ENCODE data around the gene TIAM1. TPM values are rescaled to one million over a fixed set of nuclear protein-coding genes. Genes with fewer than 3 reads are reported as not detected.

Gene TIAM1
- total RNA-seq, 1 experiment from 2014 or later, result 28.7 TPM

DNA sequence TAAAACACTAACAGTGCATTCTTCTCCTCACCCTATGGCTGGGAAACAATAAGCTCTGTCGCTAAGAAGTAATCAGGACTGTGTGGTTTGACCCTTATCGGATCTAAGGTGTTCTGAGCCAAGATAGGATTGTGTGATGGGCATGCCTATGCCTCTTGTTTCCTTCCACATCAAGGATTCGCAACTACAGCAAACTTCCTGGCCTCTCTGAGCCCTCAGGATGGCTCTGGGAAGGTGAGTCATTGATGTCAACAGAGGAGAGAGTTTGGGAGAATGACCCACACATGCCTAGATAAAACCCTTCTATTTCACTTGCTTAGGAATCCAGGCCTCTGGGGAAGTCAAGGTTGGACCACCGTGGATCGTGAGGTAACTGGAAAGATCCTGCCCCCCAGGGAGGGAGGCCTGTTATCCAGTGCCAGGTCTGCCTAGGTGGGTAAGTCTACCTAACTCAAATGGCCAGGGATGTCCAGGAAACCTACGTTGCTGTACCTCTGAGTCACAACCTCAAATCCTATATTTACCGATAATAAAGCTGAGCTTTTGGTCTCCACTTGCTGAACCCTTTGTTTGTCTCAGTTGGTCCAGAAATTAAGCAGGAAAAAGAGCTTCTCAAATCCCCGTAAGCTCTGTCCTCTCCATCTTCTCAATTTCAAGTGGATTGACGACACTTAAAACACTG lies 27.4 kb downstream of the TIAM1 start:
- DNase-seq (ENCODE audit: low spot score) (no peak), ATAC-seq (no peak)
- POLR2A ChIA-PET, result no interaction called here
- no peak for TF ChIP-seq HMGA2 (CRISPR knock-in tag; IDR thresholded peaks at IDR 0.05)
- TF ChIP-seq, protein P1, sequence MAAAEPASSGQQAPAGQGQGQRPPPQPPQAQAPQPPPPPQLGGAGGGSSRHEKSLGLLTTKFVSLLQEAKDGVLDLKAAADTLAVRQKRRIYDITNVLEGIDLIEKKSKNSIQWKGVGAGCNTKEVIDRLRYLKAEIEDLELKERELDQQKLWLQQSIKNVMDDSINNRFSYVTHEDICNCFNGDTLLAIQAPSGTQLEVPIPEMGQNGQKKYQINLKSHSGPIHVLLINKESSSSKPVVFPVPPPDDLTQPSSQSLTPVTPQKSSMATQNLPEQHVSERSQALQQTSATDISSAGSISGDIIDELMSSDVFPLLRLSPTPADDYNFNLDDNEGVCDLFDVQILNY (CRISPR knock-in tag; IDR thresholded peaks at IDR 0.05), result no peak
- TF ChIP-seq, protein P2, sequence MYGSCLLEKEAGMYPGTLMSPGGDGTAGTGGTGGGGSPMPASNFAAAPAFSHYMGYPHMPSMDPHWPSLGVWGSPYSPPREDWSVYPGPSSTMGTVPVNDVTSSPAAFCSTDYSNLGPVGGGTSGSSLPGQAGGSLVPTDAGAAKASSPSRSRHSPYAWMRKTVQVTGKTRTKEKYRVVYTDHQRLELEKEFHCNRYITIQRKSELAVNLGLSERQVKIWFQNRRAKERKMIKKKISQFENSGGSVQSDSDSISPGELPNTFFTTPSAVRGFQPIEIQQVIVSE (CRISPR knock-in tag; IDR thresholded peaks at IDR 0.05; ENCODE audit: borderline replicate concordance), result no peak
- TF ChIP-seq FOXP1 (CRISPR knock-in tag; IDR thresholded peaks at IDR 0.05; ENCODE audit: borderline replicate concordance), result no peak
- TF ChIP-seq CREB1 (CRISPR knock-in tag; IDR thresholded peaks at IDR 0.05), result no peak
- TF ChIP-seq, protein P3, sequence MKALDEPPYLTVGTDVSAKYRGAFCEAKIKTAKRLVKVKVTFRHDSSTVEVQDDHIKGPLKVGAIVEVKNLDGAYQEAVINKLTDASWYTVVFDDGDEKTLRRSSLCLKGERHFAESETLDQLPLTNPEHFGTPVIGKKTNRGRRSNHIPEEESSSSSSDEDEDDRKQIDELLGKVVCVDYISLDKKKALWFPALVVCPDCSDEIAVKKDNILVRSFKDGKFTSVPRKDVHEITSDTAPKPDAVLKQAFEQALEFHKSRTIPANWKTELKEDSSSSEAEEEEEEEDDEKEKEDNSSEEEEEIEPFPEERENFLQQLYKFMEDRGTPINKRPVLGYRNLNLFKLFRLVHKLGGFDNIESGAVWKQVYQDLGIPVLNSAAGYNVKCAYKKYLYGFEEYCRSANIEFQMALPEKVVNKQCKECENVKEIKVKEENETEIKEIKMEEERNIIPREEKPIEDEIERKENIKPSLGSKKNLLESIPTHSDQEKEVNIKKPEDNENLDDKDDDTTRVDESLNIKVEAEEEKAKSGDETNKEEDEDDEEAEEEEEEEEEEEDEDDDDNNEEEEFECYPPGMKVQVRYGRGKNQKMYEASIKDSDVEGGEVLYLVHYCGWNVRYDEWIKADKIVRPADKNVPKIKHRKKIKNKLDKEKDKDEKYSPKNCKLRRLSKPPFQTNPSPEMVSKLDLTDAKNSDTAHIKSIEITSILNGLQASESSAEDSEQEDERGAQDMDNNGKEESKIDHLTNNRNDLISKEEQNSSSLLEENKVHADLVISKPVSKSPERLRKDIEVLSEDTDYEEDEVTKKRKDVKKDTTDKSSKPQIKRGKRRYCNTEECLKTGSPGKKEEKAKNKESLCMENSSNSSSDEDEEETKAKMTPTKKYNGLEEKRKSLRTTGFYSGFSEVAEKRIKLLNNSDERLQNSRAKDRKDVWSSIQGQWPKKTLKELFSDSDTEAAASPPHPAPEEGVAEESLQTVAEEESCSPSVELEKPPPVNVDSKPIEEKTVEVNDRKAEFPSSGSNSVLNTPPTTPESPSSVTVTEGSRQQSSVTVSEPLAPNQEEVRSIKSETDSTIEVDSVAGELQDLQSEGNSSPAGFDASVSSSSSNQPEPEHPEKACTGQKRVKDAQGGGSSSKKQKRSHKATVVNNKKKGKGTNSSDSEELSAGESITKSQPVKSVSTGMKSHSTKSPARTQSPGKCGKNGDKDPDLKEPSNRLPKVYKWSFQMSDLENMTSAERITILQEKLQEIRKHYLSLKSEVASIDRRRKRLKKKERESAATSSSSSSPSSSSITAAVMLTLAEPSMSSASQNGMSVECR (CRISPR knock-in tag; IDR thresholded peaks at IDR 0.05; ENCODE audit: borderline replicate concordance), result no peak
- TF ChIP-seq TEAD4 (CRISPR knock-in tag; IDR thresholded peaks at IDR 0.05), result no peak
- TF ChIP-seq ZNF219 (CRISPR knock-in tag; IDR thresholded peaks at IDR 0.05; ENCODE audit: borderline replicate concordance), result no peak
- no peak for TF ChIP-seq JAZF1 (CRISPR knock-in tag; IDR thresholded peaks at IDR 0.05)
- no peak for TF ChIP-seq MXD4 (CRISPR knock-in tag; IDR thresholded peaks at IDR 0.05; ENCODE audit: borderline replicate concordance)
- no peak for TF ChIP-seq ATF1 (CRISPR knock-in tag; IDR thresholded peaks at IDR 0.05)
- CTCF ChIA-PET, result interaction anchor here (0.8 kb wide), 1 partner anchor 118 kb away, joined by 4 read pairs; no protein-coding TSS in a partner anchor
- Mint-ChIP-seq H3K9me3 (no peaks in the 10 kb centered on the region), H3K27ac (peak overlapping the region; percentile 82; the same call in 1 of the 2 replicates), H3K27me3 (ENCODE audit: low read depth) (no peaks in the 10 kb centered on the region), H3K4me1 (peaks cover 15% of the 10 kb centered on the region), H3K4me3 (no peak overlapping the region), H3K36me3 (no peaks in the 10 kb centered on the region)

DNA sequence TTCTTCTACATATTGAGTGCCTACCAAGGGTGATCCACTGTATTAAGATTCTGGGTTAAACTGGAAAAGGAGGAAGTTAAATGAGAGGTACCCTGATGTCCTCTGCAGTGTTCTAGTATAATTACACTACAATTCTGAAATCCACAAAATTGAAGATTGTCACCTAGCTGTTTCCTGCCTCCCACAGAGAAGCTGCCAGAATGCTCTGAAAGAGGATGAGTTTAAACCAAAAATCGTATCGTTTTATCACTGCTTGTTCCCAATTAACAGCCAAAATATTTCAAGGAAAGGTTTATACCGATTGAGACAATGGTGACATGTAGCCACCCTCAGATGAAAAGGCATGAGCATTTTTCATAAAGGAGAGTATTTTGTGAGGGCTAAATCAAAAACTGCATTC lies 28.0 kb downstream of the TIAM1 start:
- H3K4me3 Mint-ChIP-seq, result no peak overlapping the region
- H3K27me3 Mint-ChIP-seq (ENCODE audit: low read depth), result no peaks in the 10 kb centered on the region
- ATAC-seq (no peak), DNase-seq (ENCODE audit: low spot score) (no peak)
- POLR2A ChIA-PET, result no interaction called here
- CTCF ChIA-PET, result no interaction called here
- no peaks in the 10 kb centered on the region for H3K36me3 Mint-ChIP-seq
- peaks cover 20% of the 10 kb centered on the region for H3K4me1 Mint-ChIP-seq
- H3K9me3 Mint-ChIP-seq, result no peaks in the 10 kb centered on the region
- H3K27ac Mint-ChIP-seq, result peak overlapping the region; percentile 76
- TF ChIP-seq, protein P4, sequence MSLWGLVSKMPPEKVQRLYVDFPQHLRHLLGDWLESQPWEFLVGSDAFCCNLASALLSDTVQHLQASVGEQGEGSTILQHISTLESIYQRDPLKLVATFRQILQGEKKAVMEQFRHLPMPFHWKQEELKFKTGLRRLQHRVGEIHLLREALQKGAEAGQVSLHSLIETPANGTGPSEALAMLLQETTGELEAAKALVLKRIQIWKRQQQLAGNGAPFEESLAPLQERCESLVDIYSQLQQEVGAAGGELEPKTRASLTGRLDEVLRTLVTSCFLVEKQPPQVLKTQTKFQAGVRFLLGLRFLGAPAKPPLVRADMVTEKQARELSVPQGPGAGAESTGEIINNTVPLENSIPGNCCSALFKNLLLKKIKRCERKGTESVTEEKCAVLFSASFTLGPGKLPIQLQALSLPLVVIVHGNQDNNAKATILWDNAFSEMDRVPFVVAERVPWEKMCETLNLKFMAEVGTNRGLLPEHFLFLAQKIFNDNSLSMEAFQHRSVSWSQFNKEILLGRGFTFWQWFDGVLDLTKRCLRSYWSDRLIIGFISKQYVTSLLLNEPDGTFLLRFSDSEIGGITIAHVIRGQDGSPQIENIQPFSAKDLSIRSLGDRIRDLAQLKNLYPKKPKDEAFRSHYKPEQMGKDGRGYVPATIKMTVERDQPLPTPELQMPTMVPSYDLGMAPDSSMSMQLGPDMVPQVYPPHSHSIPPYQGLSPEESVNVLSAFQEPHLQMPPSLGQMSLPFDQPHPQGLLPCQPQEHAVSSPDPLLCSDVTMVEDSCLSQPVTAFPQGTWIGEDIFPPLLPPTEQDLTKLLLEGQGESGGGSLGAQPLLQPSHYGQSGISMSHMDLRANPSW (CRISPR knock-in tag; conservative IDR thresholded peaks at IDR 0.05; ENCODE audit: low read depth), result no peak
- TF ChIP-seq EMX1 (CRISPR knock-in tag; IDR thresholded peaks at IDR 0.05) (no peak), ZNF121 (CRISPR knock-in tag; IDR thresholded peaks at IDR 0.05) (no peak), ZNF138 (CRISPR knock-in tag; conservative IDR thresholded peaks at IDR 0.05) (no peak), ZNF317 (CRISPR knock-in tag; IDR thresholded peaks at IDR 0.05; ENCODE audit: borderline replicate concordance, low read depth) (no peak), SMAD3 (CRISPR knock-in tag; IDR thresholded peaks at IDR 0.05; ENCODE audit: borderline replicate concordance) (no peak), PRRX2 (CRISPR knock-in tag; IDR thresholded peaks at IDR 0.05) (no peak)
- TF ChIP-seq, protein P5, sequence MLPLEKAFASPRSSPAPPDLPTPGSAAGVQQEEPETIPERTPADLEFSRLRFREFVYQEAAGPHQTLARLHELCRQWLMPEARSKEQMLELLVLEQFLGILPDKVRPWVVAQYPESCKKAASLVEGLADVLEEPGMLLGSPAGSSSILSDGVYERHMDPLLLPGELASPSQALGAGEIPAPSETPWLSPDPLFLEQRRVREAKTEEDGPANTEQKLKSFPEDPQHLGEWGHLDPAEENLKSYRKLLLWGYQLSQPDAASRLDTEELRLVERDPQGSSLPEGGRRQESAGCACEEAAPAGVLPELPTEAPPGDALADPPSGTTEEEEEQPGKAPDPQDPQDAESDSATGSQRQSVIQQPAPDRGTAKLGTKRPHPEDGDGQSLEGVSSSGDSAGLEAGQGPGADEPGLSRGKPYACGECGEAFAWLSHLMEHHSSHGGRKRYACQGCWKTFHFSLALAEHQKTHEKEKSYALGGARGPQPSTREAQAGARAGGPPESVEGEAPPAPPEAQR (CRISPR knock-in tag; IDR thresholded peaks at IDR 0.05), result no peak
- TF ChIP-seq, protein P6, sequence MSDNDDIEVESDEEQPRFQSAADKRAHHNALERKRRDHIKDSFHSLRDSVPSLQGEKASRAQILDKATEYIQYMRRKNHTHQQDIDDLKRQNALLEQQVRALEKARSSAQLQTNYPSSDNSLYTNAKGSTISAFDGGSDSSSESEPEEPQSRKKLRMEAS (CRISPR knock-in tag; IDR thresholded peaks at IDR 0.05), result no peak
- TF ChIP-seq, protein P7, sequence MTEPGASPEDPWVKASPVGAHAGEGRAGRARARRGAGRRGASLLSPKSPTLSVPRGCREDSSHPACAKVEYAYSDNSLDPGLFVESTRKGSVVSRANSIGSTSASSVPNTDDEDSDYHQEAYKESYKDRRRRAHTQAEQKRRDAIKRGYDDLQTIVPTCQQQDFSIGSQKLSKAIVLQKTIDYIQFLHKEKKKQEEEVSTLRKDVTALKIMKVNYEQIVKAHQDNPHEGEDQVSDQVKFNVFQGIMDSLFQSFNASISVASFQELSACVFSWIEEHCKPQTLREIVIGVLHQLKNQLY (CRISPR knock-in tag; IDR thresholded peaks at IDR 0.05), result no peak

Measured in WTC11 (cell line).